WTC11 (cell line): ENCODE measurements around the gene FSTL3.

Experiments
- ZNF317 ChIP-seq: sonication (generic); formaldehyde crosslinking; IDR thresholded peaks from 2 replicates; pipeline ENCODE4 v1.8.1; 2023; ENCODE audit warnings: low read depth, mild to moderate bottlenecking, moderate library complexity, missing genetic modification reagents, borderline replicate concordance
- TF ChIP-seq, protein P1 (sequence below): sonication (generic); formaldehyde crosslinking; IDR thresholded peaks from 2 replicates; pipeline ENCODE4 v1.8.0; 2023; ENCODE audit warnings: missing genetic modification reagents, mild to moderate bottlenecking, borderline replicate concordance
- TF ChIP-seq, protein P2 (sequence below): sonication (generic); formaldehyde crosslinking; IDR thresholded peaks from 2 replicates; pipeline ENCODE4 v1.8.0; 2022; ENCODE audit warnings: mild to moderate bottlenecking, missing genetic modification reagents
- TF ChIP-seq, protein P3 (sequence below): sonication (generic); formaldehyde crosslinking; IDR thresholded peaks from 2 replicates; pipeline ENCODE4 v1.8.1; 2023; ENCODE audit warnings: mild to moderate bottlenecking, missing genetic modification reagents
- TF ChIP-seq, protein P4 (sequence below): fragments of 200-600 bp; IDR thresholded peaks from 2 replicates; pipeline ENCODE4 v1.8.0; 2022; ENCODE audit warnings: antibody characterized with exemption
- TF ChIP-seq, protein P5 (sequence below): fragments of 250-450 bp; sonication (Bioruptor Pico); IDR thresholded peaks from 2 replicates; pipeline ENCODE4 v1.9.0; 2021; ENCODE audit warnings: mild to moderate bottlenecking
- TF ChIP-seq, protein P6 (sequence below): sonication (generic); formaldehyde crosslinking; IDR thresholded peaks from 2 replicates; pipeline ENCODE4 v1.8.0; 2022; ENCODE audit warnings: mild to moderate bottlenecking, missing genetic modification reagents

DNA sequence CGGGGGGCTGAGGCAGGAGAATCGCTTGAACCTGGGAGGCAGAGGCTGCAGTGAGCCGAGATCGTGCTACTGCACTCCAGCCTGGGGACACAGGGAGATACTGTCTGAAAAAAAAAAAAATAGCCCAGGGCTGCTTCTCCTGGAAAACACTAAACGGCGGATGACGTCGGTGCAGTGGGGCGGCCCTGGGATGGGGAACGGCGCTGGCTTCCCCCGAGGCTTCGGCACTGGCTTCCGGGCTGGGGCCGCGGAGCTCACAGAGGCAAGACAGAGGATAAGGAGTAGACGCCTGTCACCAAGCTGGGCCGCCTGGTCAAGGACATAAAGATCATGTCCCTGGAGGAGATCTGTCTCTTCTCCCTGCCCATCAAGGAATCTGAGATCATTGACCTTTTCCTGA, 14.0 kb downstream of the FSTL3 start:
- TF ChIP-seq ZNF317 (CRISPR knock-in tag): no peak
- TF ChIP-seq, protein P1, sequence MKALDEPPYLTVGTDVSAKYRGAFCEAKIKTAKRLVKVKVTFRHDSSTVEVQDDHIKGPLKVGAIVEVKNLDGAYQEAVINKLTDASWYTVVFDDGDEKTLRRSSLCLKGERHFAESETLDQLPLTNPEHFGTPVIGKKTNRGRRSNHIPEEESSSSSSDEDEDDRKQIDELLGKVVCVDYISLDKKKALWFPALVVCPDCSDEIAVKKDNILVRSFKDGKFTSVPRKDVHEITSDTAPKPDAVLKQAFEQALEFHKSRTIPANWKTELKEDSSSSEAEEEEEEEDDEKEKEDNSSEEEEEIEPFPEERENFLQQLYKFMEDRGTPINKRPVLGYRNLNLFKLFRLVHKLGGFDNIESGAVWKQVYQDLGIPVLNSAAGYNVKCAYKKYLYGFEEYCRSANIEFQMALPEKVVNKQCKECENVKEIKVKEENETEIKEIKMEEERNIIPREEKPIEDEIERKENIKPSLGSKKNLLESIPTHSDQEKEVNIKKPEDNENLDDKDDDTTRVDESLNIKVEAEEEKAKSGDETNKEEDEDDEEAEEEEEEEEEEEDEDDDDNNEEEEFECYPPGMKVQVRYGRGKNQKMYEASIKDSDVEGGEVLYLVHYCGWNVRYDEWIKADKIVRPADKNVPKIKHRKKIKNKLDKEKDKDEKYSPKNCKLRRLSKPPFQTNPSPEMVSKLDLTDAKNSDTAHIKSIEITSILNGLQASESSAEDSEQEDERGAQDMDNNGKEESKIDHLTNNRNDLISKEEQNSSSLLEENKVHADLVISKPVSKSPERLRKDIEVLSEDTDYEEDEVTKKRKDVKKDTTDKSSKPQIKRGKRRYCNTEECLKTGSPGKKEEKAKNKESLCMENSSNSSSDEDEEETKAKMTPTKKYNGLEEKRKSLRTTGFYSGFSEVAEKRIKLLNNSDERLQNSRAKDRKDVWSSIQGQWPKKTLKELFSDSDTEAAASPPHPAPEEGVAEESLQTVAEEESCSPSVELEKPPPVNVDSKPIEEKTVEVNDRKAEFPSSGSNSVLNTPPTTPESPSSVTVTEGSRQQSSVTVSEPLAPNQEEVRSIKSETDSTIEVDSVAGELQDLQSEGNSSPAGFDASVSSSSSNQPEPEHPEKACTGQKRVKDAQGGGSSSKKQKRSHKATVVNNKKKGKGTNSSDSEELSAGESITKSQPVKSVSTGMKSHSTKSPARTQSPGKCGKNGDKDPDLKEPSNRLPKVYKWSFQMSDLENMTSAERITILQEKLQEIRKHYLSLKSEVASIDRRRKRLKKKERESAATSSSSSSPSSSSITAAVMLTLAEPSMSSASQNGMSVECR (CRISPR knock-in tag): no peak
- TF ChIP-seq, protein P2, sequence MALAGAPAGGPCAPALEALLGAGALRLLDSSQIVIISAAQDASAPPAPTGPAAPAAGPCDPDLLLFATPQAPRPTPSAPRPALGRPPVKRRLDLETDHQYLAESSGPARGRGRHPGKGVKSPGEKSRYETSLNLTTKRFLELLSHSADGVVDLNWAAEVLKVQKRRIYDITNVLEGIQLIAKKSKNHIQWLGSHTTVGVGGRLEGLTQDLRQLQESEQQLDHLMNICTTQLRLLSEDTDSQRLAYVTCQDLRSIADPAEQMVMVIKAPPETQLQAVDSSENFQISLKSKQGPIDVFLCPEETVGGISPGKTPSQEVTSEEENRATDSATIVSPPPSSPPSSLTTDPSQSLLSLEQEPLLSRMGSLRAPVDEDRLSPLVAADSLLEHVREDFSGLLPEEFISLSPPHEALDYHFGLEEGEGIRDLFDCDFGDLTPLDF (CRISPR knock-in tag): no peak
- TF ChIP-seq, protein P3, sequence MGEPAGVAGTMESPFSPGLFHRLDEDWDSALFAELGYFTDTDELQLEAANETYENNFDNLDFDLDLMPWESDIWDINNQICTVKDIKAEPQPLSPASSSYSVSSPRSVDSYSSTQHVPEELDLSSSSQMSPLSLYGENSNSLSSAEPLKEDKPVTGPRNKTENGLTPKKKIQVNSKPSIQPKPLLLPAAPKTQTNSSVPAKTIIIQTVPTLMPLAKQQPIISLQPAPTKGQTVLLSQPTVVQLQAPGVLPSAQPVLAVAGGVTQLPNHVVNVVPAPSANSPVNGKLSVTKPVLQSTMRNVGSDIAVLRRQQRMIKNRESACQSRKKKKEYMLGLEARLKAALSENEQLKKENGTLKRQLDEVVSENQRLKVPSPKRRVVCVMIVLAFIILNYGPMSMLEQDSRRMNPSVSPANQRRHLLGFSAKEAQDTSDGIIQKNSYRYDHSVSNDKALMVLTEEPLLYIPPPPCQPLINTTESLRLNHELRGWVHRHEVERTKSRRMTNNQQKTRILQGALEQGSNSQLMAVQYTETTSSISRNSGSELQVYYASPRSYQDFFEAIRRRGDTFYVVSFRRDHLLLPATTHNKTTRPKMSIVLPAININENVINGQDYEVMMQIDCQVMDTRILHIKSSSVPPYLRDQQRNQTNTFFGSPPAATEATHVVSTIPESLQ (CRISPR knock-in tag): no peak
- TF ChIP-seq, protein P4, sequence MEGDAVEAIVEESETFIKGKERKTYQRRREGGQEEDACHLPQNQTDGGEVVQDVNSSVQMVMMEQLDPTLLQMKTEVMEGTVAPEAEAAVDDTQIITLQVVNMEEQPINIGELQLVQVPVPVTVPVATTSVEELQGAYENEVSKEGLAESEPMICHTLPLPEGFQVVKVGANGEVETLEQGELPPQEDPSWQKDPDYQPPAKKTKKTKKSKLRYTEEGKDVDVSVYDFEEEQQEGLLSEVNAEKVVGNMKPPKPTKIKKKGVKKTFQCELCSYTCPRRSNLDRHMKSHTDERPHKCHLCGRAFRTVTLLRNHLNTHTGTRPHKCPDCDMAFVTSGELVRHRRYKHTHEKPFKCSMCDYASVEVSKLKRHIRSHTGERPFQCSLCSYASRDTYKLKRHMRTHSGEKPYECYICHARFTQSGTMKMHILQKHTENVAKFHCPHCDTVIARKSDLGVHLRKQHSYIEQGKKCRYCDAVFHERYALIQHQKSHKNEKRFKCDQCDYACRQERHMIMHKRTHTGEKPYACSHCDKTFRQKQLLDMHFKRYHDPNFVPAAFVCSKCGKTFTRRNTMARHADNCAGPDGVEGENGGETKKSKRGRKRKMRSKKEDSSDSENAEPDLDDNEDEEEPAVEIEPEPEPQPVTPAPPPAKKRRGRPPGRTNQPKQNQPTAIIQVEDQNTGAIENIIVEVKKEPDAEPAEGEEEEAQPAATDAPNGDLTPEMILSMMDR: no peak
- TF ChIP-seq, protein P5, sequence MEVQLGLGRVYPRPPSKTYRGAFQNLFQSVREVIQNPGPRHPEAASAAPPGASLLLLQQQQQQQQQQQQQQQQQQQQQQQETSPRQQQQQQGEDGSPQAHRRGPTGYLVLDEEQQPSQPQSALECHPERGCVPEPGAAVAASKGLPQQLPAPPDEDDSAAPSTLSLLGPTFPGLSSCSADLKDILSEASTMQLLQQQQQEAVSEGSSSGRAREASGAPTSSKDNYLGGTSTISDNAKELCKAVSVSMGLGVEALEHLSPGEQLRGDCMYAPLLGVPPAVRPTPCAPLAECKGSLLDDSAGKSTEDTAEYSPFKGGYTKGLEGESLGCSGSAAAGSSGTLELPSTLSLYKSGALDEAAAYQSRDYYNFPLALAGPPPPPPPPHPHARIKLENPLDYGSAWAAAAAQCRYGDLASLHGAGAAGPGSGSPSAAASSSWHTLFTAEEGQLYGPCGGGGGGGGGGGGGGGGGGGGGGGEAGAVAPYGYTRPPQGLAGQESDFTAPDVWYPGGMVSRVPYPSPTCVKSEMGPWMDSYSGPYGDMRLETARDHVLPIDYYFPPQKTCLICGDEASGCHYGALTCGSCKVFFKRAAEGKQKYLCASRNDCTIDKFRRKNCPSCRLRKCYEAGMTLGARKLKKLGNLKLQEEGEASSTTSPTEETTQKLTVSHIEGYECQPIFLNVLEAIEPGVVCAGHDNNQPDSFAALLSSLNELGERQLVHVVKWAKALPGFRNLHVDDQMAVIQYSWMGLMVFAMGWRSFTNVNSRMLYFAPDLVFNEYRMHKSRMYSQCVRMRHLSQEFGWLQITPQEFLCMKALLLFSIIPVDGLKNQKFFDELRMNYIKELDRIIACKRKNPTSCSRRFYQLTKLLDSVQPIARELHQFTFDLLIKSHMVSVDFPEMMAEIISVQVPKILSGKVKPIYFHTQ (CRISPR knock-in tag): no peak
- TF ChIP-seq, protein P6, sequence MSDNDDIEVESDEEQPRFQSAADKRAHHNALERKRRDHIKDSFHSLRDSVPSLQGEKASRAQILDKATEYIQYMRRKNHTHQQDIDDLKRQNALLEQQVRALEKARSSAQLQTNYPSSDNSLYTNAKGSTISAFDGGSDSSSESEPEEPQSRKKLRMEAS (CRISPR knock-in tag): no peak
